ACC112 (cell line): ENCODE results near the gene RAB3A.
A peak's percentile ranks its signal among the peaks of the same experiment; 100 is the strongest.

Source experiments
- H2AFZ ChIP-seq: fragments of 200-600 bp; sonication (generic); one replicate; pipeline ENCODE4 v1.6.0; 2017; ENCODE audit warnings: antibody characterized with exemption, low read length; ENCODE audit not compliant: unreplicated experiment
- H3K27ac ChIP-seq: fragments of 200-600 bp; sonication (generic); 2 replicates; pipeline ENCODE4 v1.5.1; 2014; ENCODE audit warnings: low read depth, mild to moderate bottlenecking, antibody characterized with exemption, low read length, moderate library complexity
- H3K27me3 ChIP-seq: fragments of 200-600 bp; sonication (generic); 2 replicates; pipeline ENCODE4 v1.6.1; 2014; ENCODE audit warnings: mild to moderate bottlenecking, antibody characterized with exemption, low read length, moderate library complexity, mixed read lengths; ENCODE audit not compliant: insufficient read depth
- H3K36me3 ChIP-seq: fragments of 200-600 bp; sonication (generic); 2 replicates; pipeline ENCODE4 v1.6.1; 2016; ENCODE audit warnings: mild to moderate bottlenecking, antibody characterized with exemption, low read length, moderate library complexity, mixed read lengths; ENCODE audit not compliant: insufficient read depth
- H3K4me1 ChIP-seq: fragments of 200-600 bp; sonication (generic); one replicate; pipeline ENCODE4 v1.6.1; 2016; ENCODE audit warnings: low read length, mixed read lengths; ENCODE audit not compliant: insufficient read depth, unreplicated experiment, control insufficient read depth
- H3K4me3 ChIP-seq: fragments of 200-600 bp; sonication (generic); 2 replicates; pipeline ENCODE4 v1.5.1; 2014; ENCODE audit warnings: mild to moderate bottlenecking, low read depth, low read length
- H3K79me2 ChIP-seq: fragments of 200-600 bp; sonication (generic); one replicate; pipeline ENCODE4 v1.6.0; 2016; ENCODE audit warnings: low read length; ENCODE audit not compliant: control insufficient read depth, unreplicated experiment, insufficient read depth

The RAB3A gene

GRCh38 chr19:18203863-18204393, at the start of gene RAB3A:
TSS of gene RAB3A (minus strand) at chr19:18204042. CDS start at chr19:18202740, 1,302 bp downstream.
- Histone ChIP-seq H2AFZ (peak within 1 kb of the TSS; percentile 27), H3K79me2 (no peaks in the 10 kb centered on the region), H3K4me3 (peak within 1 kb of the TSS; percentile 88), H3K4me1 (peaks cover 4% of the 10 kb centered on the region), H3K27me3 (no peaks in the 10 kb centered on the region), H3K36me3 (no peaks in the 10 kb centered on the region), H3K27ac (peak within 1 kb of the TSS; percentile 83)

DNA sequence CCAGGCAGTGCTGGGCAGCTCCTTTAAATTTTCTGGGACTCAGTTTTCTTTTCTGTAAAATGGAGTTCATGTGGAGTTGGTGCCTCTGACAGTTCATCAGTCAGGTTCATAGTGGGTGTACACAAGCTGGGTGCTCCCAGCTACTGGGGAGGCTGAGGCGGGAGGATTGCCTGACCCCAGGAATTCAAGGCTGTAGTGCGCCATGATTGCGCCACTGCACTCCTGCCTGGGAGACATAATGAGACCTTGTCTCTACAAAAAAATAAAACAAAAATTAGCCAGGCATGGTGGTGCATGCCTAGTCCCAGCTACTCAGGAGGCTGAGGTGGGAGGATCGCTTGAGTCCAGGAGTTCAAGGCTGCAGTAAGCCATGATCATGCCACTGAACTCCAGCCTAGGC, 49.3 kb upstream of the RAB3A start:
- H3K27ac ChIP-seq, result no peak overlapping the region
- H3K36me3 ChIP-seq, result no peaks in the 10 kb centered on the region
- no peaks in the 10 kb centered on the region for H3K4me1 ChIP-seq
- H3K27me3 ChIP-seq, result peaks cover 16% of the 10 kb centered on the region; the same call in 1 of the 2 replicates
- no peak overlapping the region for H3K4me3 ChIP-seq
- no peaks in the 10 kb centered on the region for H3K79me2 ChIP-seq
- no peak overlapping the region for H2AFZ ChIP-seq

DNA sequence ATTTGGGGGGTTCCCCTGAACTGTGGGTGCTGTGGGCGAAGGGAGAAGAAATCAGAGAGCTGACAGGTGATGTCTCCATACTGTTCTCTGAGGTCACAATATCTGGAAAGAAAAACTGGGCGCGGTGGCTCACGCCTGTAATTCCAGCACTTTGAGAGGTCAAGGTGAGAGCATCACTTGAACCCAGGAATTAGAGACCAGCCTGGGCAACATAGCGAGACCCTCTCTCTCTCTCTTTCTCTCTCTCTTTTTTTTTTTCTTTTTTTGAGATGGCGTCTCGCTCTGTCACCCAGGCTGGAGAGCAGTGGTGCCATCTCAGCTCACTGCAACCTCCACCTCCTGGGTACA, 48.5 kb upstream of the RAB3A start:
- Histone ChIP-seq H3K27ac (no peak overlapping the region), H3K4me3 (no peak overlapping the region), H3K79me2 (no peaks in the 10 kb centered on the region), H3K36me3 (no peaks in the 10 kb centered on the region), H3K4me1 (no peaks in the 10 kb centered on the region), H3K27me3 (peaks cover 16% of the 10 kb centered on the region; the same call in 1 of the 2 replicates), H2AFZ (no peak overlapping the region)

DNA sequence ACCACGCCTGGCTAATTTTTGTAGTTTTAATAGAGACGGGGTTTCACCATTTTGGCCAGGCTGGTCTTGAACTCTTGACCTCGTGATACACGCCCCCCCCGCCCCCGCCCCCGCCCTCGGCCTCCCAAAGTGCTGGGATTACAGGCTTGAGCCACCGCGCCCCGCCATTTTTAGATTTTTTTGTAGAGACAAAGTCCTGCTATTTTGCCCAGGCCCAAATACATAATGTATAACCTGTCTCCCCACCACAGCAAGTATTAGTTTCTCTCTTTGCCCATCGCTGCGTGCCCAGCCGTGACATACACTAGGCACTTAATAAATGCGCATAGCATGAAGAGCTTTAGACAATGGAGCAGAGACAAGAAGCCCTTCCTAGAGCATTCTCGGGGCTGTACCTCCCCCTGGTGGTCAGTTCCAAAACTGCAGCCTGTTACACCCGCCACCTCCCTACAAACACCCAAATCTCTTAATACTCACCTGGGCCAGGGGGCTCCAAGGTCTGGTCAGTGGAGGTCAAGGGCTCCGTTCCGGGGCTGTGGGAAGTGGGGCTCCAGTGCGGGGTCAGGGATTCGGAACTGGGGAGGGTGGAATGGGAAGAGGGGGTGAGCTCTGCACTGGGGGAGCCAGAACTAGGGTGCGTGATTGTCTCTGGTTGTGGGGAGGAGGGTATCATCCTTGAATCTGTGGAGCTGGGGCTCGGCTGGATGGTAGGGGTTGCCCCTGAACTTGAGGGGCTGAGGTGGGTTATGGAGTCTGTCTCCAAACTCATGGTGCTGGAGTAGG, 47.9 kb upstream of the RAB3A start:
- Histone ChIP-seq H3K79me2 (no peaks in the 10 kb centered on the region), H3K36me3 (no peaks in the 10 kb centered on the region), H3K4me1 (no peaks in the 10 kb centered on the region), H3K27me3 (peaks cover 16% of the 10 kb centered on the region; the same call in 1 of the 2 replicates), H2AFZ (no peak overlapping the region), H3K27ac (no peak overlapping the region), H3K4me3 (no peak overlapping the region)

GRCh38 chr19:18249834-18250233, 46.0 kb upstream of the RAB3A start:
- no peaks in the 10 kb centered on the region for H3K79me2 ChIP-seq
- no peak overlapping the region for H3K27ac ChIP-seq
- peaks cover 11% of the 10 kb centered on the region; the same call in 1 of the 2 replicates for H3K27me3 ChIP-seq
- no peaks in the 10 kb centered on the region for H3K36me3 ChIP-seq
- no peak overlapping the region for H2AFZ ChIP-seq
- no peaks in the 10 kb centered on the region for H3K4me1 ChIP-seq
- no peak overlapping the region for H3K4me3 ChIP-seq

DNA sequence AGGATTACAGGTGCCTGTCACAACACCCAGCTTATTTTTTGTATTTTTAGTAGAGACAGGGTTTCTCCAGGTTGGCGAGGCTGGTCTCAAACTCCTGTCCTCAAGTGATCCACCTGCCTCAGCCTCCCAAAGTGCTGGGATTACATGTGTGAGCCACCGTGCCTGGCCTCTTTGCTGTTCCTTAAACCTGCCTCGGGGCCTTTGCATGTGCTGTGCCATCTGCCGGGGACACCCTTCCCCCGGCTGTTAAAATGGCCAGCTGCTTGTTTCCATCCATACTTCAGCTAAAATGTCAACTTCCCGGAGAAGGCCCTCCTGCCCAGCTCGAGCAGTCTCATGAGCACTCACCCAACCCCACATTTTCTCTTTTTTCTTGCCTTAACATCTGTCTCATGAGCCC, 41.5 kb upstream of the RAB3A start:
- H3K4me3 ChIP-seq, result no peak overlapping the region
- H3K27me3 ChIP-seq, result no peaks in the 10 kb centered on the region
- no peaks in the 10 kb centered on the region for H3K79me2 ChIP-seq
- H3K4me1 ChIP-seq, result no peaks in the 10 kb centered on the region
- no peaks in the 10 kb centered on the region for H3K36me3 ChIP-seq
- no peak overlapping the region for H2AFZ ChIP-seq
- no peak overlapping the region for H3K27ac ChIP-seq

DNA sequence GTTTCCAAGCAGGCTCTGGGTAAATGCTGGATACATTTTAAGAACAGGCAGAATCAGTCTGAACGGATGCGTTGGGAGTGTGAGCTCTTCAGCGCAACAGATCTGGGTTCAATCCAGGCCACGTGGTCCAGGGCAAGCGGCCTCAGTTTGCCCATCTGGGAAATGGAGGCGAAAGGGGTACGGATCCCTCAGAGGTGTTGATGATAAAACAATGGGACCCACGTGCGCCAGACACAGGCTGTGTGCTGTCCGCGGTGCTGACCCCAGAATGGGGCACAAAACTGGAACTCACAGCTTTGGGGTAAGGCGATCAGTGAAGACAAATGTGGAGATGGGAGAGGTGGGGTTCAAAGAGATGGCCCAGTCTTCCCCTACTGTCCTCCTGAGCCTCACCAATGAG, 35.5 kb upstream of the RAB3A start:
- Histone ChIP-seq H3K79me2 (no peaks in the 10 kb centered on the region), H2AFZ (no peak overlapping the region), H3K4me3 (no peak overlapping the region), H3K27ac (no peak overlapping the region), H3K4me1 (no peaks in the 10 kb centered on the region), H3K36me3 (no peaks in the 10 kb centered on the region), H3K27me3 (peaks cover 3% of the 10 kb centered on the region; the same call in 1 of the 2 replicates)

DNA sequence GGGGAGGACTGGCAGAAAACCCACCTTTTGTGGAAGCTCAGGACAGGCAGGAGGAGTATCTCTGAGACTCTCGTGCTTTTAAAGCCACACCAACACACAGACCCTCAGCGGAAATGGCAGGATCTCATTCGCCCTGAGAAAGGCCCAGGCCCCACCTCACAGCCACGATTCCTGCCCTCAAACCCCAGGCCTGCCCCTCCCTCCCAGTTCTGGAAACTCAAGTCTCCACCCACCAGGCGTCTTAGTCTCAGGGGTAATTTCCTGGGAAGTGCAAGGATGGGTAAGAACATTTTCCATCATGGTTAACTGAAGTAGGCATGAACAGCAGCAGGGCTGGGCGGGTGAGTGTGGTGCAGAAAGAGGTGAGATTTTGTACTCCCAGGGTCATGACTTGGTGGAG, 30.4 kb upstream of the RAB3A start:
- Histone ChIP-seq H3K4me3 (no peak overlapping the region), H3K36me3 (no peaks in the 10 kb centered on the region), H3K27ac (no peak overlapping the region), H3K27me3 (peaks cover 15% of the 10 kb centered on the region), H2AFZ (no peak overlapping the region), H3K4me1 (peaks cover 6% of the 10 kb centered on the region), H3K79me2 (no peaks in the 10 kb centered on the region)

- H3K4me3 ChIP-seq, result no peak overlapping the region
- no peak overlapping the region for H3K27ac ChIP-seq
- H2AFZ ChIP-seq, result no peak overlapping the region
- H3K27me3 ChIP-seq, result peaks cover 12% of the 10 kb centered on the region; the same call in 1 of the 2 replicates
- H3K4me1 ChIP-seq, result peaks cover 6% of the 10 kb centered on the region
- H3K79me2 ChIP-seq, result no peaks in the 10 kb centered on the region
- no peaks in the 10 kb centered on the region for H3K36me3 ChIP-seq
Observed at GRCh38 chr19:18233224-18233825, 29.5 kb upstream of the RAB3A start.

GRCh38 chr19:18232540-18233223, 28.8 kb upstream of the RAB3A start:
- H3K27ac ChIP-seq, result no peak overlapping the region
- H2AFZ ChIP-seq, result no peak overlapping the region
- H3K27me3 ChIP-seq, result peaks cover 12% of the 10 kb centered on the region; the same call in 1 of the 2 replicates
- peaks cover 6% of the 10 kb centered on the region for H3K4me1 ChIP-seq
- no peaks in the 10 kb centered on the region for H3K36me3 ChIP-seq
- no peaks in the 10 kb centered on the region for H3K79me2 ChIP-seq
- no peak overlapping the region for H3K4me3 ChIP-seq
